Stimulated activated CD8-positive, alpha-beta memory T cell treated with anti-CD3 and anti-CD28 coated beads, Interleukin-12 subunit alpha, Interleukin-12 subunit beta, amount 100 ng/mL, for 1 hour (primary cell): ENCODE data around the gene INPP5D.
"Not testable (repeated sequence)": the region's sequence is repeated elsewhere in the genome, so short reads cannot be mapped to it uniquely, and the experiment has no call there.

Source experiments
- DNase-seq: peaks from one replicate; pipeline ENCODE4 v3.0.0-alpha.2; 2020; ENCODE audit warnings: low read depth

INPP5D gene

GRCh38 chr2:233143700-233144331, 83.7 kb downstream of the INPP5D start:
- no peak for DNase-seq

- no peak for DNase-seq
Observed at GRCh38 chr2:233145726-233146125, 85.6 kb downstream of the INPP5D start.

DNA sequence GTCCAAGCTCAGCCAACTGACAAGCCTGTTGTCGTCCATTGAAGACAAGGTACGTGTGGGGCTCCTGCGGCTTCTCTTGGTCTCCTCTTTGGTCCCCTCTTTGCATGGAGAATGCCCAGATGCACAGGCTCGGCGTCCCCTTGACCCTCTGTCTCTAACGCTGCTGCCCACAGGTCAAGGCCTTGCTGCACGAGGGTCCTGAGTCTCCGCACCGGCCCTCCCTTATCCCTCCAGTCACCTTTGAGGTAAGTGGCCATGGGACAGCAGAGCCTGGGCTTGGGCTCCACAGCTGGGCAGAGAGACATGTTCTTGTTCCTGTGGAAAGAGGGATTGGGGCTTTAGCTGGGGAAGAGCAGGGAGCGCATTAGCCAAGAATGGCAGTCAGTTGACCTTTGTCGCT, 86.1 kb downstream of the INPP5D start:
- DNase-seq = no peak

GRCh38 chr2:233147136-233147828, 87.1 kb downstream of the INPP5D start:
- no peak for DNase-seq

- DNase-seq = no peak
Observed at GRCh38 chr2:233147829-233148167, 87.7 kb downstream of the INPP5D start.

DNA sequence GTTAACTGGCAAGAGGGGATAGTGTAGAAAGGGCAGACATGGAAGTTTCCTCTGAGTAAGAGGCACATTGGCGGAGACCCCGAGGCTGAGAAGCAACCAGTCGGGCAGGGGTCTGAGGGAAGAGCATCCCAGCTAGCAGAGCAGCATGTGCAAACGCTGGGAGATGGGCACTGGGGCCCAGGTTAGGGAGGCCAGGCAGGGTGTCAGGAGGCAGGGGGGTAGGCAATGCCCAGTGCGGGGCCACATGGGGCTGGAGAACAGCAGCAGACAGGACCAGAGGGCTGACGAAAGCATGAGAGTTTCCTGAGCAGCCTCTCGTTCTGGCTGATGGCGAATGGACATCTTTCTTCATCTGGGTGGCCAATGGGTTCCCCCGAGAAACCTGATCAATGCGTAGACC, 88.2 kb downstream of the INPP5D start:
- no peak for DNase-seq

DNA sequence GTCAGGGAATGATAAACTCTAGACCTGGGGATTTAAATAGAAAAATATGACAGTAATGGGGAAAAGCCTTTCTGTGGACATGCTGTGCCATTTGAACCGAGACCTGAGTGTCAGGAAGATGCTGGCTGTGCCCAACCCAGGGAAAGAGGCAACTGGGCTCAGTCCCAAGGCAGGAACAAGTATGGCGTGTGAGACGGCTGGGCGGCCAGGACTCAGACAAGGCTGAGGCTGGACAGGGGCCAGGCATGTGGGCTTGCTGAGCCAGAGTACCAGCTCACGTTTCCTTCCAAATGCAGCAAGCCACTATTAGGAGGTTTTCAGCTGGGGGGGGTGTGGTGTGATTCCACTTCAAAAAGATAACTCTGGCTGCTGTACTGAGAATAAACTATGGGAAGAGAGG, 92.4 kb downstream of the INPP5D start:
- DNase-seq = no peak

DNA sequence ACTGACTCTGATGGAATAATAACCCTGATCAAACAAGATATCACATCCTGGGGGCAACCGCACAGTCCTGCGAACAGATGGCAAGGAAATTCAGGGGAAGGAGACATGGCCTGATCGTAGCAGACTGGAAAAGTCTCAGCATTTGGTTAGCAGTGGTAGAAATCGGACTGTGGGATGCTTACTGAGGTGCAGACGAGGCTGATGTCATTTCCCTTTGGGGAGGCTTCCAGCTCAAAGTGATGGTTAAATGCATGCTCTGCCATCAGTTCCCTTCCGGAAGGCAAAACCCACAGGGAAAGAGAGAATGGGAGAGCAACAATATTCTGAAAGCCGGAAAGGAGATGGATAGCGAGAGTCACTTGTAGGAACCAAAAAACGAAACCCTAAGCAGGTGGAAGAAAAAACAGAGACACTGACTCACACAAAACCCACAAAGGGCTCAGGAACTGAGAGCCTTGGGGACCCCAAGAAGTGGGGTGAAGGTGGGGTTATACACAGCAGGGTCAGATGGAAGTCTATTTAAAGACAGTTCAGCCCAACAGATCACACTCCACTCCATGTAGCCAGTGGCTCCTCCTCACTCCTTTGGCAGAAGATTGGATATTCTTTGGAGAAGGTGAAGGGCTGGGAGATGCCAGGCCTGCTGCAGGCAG, 93.1 kb downstream of the INPP5D start:
- no peak for DNase-seq

GRCh38 chr2:233156001-233156400, 95.9 kb downstream of the INPP5D start:
- no peak for DNase-seq

GRCh38 chr2:233156461-233156860, 96.3 kb downstream of the INPP5D start:
- not testable (repeated sequence) for DNase-seq

- DNase-seq = no peak
Observed at GRCh38 chr2:233161730-233162129, 101.6 kb downstream of the INPP5D start.

- DNase-seq = no peak
Observed at GRCh38 chr2:233162770-233163169, 102.6 kb downstream of the INPP5D start.

- DNase-seq = no peak
Observed at GRCh38 chr2:233163486-233164103, 103.5 kb downstream of the INPP5D start.

GRCh38 chr2:233164128-233164635, 104.0 kb downstream of the INPP5D start:
- no peak for DNase-seq

DNA sequence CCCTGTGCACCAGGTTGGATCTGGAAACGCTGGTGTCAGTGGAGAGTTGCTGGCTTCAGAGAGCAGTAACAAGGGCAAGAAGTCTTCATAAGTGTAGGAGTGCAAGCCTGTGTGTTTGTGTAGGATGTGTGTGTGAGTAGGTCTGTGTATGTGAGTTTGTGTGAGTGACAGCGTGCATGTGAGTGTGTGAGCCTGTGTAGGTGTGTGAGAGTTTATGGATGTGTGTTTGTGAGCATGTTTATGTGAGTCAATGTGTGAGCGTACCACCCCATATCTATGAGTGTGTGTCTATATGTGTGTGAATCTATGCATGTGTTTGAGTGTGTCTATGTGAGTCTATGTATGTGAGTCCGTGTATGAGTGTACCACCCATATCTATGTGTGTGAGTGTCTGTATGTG, 104.8 kb downstream of the INPP5D start:
- DNase-seq = no peak

GRCh38 chr2:233165543-233165894, 105.4 kb downstream of the INPP5D start:
- DNase-seq = no peak

DNA sequence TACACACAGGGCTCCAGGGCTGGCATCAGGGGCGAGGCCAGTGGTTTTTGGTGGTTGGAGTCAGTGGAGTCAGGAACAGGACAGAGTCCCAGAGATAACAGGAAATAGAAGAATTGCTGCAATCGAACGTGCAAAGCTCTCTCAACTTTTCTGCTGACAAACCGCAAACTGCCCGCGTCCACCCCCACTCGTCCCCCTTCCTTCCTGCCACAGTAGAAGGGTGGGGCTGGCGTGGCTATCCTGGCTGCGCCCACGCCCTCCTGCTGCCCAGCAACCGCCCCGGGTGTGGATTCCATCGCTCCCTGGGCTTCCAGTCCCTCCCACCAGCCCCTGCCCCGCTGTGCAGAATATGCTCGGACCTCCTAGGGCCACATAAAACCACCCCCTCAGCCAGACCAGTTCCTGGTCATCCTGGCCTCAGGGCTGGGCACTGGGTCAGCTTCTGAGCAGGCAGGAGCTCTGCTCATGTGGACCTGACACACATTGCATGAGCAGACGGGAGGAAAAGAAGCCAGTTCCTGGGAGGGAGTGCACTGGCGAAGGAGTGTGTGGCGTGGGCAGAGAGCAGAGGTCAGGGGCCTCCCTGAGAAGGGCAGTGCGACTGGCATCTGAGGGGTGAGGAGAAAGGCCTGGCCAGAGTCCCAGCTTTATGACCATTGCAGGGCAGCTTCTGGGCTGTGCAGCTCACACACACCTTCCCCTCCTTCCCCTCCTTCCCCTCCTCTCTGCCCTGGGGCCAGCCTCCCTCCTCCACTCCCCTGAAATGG, 105.9 kb downstream of the INPP5D start:
- DNase-seq = no peak

- no peak for DNase-seq
Observed at GRCh38 chr2:233168445-233168844, 108.3 kb downstream of the INPP5D start.

DNA sequence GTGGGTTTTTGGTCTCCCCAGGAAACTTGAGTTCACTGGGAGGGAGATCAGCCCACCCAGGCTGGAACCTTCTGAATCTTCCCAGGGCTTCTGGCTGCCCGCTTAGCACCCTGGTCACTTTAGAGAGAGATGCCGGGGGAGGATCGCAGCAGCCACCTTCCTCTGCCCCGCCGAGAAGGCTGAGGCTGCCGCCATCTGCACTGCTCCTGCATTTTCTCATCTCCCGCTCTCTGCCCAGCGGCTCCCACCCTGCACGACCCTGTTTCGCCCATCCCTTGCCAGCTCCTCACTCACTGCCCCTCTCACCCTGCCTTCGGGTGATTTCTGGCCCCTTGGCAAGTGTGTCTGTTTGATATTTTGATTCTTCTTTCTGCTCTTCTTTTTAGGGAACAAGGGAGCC, 108.8 kb downstream of the INPP5D start:
- no peak for DNase-seq

DNA sequence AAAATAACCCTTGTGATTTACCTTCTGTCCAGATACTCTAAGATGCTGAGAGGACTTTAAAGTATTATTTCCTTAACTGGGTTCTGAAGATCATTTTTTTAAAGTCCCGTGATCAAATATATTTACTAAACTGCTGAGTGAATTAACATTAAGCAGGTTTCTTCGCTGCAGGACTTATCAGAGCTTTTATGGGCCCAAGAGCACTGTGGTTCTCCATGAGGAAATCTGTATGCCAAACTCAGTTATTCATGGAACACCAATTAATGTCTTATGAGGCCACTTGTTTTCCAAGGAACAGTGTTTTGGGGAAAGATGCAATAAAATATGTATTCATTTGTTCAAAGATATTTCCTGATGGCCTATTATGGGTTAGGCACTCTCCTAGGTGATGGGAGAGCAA, 111.2 kb downstream of the INPP5D start:
- no peak for DNase-seq

DNA sequence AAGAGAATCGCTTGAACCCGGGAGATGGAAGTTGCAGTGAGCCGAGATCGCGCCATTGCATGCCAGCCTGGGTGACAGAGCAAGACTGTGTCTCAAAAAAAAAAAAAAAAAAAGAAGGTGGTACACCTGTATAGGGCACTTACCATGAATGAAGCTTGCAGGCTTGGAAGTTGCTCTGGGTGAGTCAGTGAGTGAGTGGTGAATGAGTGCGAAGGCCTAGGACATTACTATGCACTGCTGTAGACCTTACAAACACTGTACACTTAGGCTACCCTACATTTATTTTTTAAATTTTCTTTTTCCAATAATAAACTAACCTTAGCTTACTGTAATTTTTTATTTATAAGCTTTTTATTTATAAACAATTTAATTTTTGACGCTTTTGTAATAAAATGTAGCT, 113.0 kb downstream of the INPP5D start:
- DNase-seq = no peak

DNA sequence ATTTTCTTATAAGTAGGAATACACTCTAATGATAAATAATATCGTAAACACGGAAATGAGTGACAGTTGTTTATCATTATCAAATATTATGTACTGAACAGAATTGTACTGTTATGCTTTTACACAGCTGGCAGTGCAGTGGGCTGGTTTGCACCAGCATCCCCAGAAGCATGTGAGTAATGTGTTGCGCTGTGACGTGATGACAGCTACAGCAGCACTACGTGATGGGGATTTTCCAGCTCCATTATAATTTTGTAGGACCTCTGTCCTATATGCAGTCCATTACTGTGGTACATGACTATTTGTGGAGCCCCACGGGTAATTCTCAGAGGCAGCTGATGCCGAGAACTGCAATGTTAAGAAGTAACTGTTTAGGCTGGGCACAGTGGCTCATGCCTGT, 114.0 kb downstream of the INPP5D start:
- no peak for DNase-seq
